LNCAP (cell line): ENCODE data around the gene RAE1.

Experiments
- TF ChIP-seq, protein P1 (sequence below): fragments of 450-650 bp; IDR thresholded peaks from 2 replicates; pipeline ENCODE4 v1.5.1; 2017; ENCODE audit warnings: mild to moderate bottlenecking

Gene RAE1

DNA sequence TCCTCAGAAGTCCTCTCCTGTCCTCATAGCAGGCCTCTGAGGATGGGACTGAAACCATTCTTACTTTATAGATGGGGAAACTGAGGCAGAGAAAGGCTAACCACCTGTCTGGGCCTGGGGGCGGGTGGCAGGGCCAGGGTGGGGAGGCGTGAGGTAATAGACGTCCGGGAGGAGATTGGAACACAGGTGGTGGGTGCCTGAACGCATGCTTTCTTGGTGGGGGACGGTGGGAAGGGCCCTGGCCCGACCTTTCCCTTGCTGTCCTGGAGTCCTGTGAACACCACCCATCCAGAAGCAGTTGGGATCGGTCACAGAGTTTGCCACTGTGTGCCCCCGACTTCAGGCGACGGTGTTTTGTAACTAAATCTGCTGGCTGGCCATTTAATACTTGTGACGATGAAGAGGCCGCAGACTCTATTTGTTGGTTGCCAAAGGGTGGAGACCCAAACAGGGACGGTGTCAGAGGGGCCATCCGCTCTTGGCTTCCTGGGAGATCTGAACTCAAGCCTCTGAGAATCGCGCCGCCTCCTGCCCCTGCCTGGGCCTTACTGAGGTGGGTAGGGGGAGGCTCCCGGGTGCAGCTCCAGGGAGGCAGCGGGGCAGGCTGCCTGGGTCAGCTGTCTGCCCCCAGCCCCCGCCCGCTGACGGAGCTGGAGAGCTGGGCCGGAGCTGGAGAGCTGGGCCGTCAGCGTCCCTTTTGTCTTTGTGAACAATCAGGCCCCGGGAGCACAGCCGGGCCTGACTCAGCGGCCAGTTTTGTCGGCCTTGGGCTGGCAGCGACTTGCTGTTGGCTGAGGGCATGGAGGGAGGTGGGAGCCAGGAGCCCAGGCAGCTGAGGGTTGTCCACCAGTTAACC, 44.3 kb downstream of the RAE1 start:
- TF ChIP-seq, protein P1, sequence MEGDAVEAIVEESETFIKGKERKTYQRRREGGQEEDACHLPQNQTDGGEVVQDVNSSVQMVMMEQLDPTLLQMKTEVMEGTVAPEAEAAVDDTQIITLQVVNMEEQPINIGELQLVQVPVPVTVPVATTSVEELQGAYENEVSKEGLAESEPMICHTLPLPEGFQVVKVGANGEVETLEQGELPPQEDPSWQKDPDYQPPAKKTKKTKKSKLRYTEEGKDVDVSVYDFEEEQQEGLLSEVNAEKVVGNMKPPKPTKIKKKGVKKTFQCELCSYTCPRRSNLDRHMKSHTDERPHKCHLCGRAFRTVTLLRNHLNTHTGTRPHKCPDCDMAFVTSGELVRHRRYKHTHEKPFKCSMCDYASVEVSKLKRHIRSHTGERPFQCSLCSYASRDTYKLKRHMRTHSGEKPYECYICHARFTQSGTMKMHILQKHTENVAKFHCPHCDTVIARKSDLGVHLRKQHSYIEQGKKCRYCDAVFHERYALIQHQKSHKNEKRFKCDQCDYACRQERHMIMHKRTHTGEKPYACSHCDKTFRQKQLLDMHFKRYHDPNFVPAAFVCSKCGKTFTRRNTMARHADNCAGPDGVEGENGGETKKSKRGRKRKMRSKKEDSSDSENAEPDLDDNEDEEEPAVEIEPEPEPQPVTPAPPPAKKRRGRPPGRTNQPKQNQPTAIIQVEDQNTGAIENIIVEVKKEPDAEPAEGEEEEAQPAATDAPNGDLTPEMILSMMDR, result no peak

DNA sequence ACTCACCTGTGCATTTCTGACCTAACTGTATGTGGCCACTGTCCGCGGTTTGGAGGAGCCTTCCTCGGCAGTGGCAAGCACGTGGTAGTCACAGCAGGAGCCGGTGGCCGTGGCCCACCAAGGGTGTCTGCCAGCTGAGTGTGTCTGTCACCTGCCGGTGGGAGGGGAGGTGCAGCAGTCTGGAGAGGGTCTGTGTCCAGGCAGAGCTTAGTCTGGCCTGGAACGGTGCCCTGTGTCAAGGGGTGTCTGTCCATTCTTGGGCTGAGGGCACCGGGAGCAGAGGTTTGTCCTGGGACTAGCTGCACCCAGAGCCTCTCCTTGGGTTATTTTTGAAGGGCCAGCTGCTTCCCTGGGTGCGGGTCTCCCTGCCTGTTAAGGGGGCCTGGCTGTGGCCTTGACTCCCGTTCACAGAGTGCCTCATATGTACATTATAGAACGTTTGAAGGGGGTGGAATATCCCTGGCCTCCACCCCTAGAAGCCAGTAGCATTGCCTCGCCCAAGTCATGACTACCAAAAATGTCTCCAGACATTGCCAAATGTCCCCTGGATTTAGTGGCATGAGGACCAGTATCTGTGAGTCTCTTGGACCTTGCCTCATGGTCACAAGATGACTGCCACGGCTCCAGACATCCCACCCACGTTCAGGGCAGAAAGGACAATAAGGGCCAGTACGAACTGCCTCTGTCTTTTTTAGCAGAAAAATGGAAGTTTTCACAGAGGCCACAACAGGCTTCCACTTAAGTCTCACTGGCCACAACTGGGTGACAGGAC, 45.3 kb downstream of the RAE1 start:
- TF ChIP-seq, protein P1, result no peak

DNA sequence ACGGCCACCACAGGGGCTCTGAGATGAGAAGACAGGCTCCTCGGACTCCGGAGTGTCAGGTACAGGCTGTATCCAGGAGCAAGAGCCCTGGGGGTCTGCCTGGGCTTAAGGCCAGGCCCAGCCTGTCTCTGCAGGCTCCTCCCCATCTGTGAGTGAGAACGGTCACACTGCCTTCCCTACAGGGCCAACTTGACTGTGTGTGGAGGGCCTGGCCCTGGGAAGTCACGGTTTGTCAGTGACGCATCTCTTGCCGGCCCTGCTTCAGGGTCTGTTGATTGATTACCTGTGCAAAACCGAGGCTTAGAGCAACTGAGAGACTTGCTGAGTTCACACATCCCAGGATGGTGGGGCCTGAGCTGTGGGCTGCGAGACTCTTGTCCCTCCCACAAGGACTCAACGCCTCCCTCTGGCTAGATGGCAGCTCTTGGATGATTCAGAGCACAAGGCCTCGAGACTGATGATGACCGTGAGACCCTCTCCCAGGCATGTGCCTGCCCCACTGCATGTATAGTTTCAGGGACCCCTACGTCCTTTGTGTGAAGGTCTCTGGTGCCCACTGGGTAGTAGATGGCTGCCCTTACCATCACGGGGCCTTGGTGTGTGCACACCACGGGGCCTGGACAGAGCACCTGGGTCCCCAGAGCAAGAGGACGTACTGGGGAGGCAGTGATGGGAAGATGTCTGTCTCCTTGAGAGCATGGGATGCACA, 46.1 kb downstream of the RAE1 start:
- TF ChIP-seq, protein P1, result no peak

DNA sequence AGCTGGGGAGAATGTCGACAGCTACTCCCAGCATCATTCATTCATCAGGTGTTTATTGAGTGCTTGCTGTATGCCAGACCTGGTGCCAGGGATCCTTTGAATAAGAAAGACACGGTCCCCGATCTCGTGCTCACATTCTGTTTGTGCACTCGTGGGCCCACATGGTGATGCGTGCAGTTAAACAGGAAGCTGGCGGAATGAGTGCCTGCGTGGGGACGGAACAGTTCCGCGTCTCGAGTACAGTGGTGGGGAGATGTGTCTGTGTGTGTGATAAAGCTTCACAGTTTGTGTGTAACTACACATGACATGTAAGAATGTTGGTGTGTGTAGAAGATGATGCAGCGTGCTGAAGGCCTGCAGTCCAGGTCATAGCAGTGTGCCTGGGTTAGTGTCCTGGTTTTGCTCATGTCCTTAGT, 46.6 kb downstream of the RAE1 start:
- TF ChIP-seq, protein P1, result no peak

DNA sequence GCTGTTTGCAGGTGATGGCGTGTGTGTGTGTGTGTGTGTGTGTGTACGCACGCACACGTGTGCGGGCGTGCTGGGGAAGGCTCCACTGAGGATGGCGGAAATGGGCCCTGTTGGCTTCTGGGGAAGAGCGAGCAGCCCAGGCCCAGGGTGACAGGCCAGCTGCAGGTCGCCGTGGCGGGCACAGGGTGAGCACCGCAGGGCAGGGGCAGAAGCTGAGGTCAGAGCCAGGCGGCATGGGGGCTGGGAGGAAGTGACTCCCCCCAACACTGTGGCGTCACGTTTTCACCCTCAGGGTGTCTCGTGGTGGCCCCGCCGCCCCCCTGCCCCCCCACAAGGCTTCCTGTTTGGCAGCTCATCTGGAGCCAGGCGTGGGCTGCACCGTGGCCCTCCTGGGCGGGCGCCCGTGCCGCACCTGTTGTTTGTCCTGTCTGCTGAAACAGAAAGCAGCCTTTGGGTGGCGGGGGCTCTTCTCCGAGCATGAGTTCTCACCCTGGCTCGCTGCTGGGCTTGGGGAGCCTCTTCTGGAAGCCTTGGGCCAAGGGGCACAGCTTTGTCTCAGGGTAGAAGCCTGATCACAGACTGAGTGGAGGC, 47.3 kb downstream of the RAE1 start:
- TF ChIP-seq, protein P1, result no peak

DNA sequence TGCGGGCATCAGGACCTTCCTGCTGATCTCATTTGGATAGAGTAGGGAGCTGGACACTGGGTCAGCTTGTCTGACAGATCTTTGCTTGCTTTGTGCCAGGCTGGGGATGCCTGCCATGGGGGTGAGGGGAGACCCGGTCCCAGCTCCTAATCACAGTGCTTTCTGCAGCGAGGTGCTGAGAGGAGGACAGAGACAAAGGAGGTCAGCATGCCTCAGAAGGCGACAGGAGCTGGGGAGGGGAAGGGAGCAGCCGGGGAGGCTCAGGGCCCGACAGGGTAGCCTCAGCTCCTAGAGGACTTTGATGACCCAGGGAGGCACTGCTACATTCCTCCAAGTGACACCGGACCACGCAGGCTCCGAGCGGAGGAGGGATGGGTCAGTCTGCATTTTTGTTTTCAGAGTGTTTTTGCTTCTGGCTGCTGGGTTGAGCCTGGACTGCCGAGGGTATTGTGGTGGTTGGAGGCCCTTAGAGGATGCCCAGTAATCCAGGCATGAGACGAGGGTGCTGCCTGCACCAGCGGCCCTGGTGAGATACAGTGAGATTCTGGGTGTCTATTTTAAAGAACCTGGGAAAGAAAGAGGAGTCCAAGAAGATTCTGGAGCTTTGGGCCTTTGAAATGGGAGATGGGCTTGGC, 48.0 kb downstream of the RAE1 start:
- TF ChIP-seq, protein P1, result no peak
